Erythroblast (primary cell): ENCODE data around the gene CCDC102B.
"Not testable (repeated sequence)": the region's sequence is repeated elsewhere in the genome, so short reads cannot be mapped to it uniquely, and the experiment has no call there.

ENCODE experiments used
- DNase-seq, 2 experiments: peaks; one replicate each; lab custom pipeline; 2025; lab: John Stamatoyannopoulos, UW
- GATA1 ChIP-seq: IDR thresholded peaks from 2 replicates; pipeline ENCODE4 v1.6.1; 2011; ENCODE audit warnings: low read depth, mild to moderate bottlenecking, control low read depth, low read length, moderate library complexity
- POLR2A ChIP-seq: IDR thresholded peaks from 2 replicates; pipeline ENCODE4 v1.6.1; 2011; ENCODE audit warnings: mild to moderate bottlenecking, low read length

The CCDC102B gene

GRCh38 chr18:68897286-68897685 is 99.4 kb downstream of the CCDC102B start:
- no peak for DNase-seq
- TF ChIP-seq GATA1 (no peak), POLR2A (no peak)

GRCh38 chr18:68909579-68909978 is 111.7 kb downstream of the CCDC102B start:
- no peak for DNase-seq
- no peak for TF ChIP-seq GATA1
- no peak for TF ChIP-seq POLR2A

GRCh38 chr18:68915061-68915460 is 117.2 kb downstream of the CCDC102B start:
- TF ChIP-seq POLR2A (no peak), GATA1 (no peak)
- DNase-seq = no peak

- no peak for TF ChIP-seq GATA1
- no peak for TF ChIP-seq POLR2A
- no peak for DNase-seq
Observed at GRCh38 chr18:68916734-68917133, 118.9 kb downstream of the CCDC102B start.

- no peak for TF ChIP-seq GATA1
- TF ChIP-seq POLR2A = no peak
Observed at GRCh38 chr18:68918216-68918615, 120.3 kb downstream of the CCDC102B start.

GRCh38 chr18:68919900-68920299 is 122.0 kb downstream of the CCDC102B start:
- DNase-seq = no peak
- no peak for TF ChIP-seq POLR2A
- no peak for TF ChIP-seq GATA1

More at GRCh38 chr18:68918216-68918615, 120.3 kb downstream of the CCDC102B start:
- no peak for DNase-seq

- TF ChIP-seq POLR2A (no peak), GATA1 (no peak)
- no peak for DNase-seq
Observed at GRCh38 chr18:68922392-68922791, 124.5 kb downstream of the CCDC102B start.

GRCh38 chr18:68925268-68925667 is 127.4 kb downstream of the CCDC102B start:
- TF ChIP-seq GATA1 (no peak), POLR2A (no peak)
- DNase-seq = peak in 1 of 2 experiments; percentile 9

- DNase-seq = no peak
- no peak for TF ChIP-seq POLR2A
- TF ChIP-seq GATA1 = no peak
Observed at GRCh38 chr18:68928762-68929675, 131.1 kb downstream of the CCDC102B start.

- no peak for DNase-seq
- TF ChIP-seq GATA1 (no peak), POLR2A (no peak)
Observed at GRCh38 chr18:68935686-68936085, 137.8 kb downstream of the CCDC102B start.

GRCh38 chr18:68937029-68937599 is 139.2 kb downstream of the CCDC102B start:
- no peak for DNase-seq
- TF ChIP-seq GATA1 (no peak), POLR2A (no peak)

- DNase-seq = no peak
- no peak for TF ChIP-seq GATA1
- TF ChIP-seq POLR2A = no peak
Observed at GRCh38 chr18:68940039-68940438, 142.2 kb downstream of the CCDC102B start.

GRCh38 chr18:68940754-68941153 is 142.9 kb downstream of the CCDC102B start:
- DNase-seq = no peak
- TF ChIP-seq POLR2A = no peak
- no peak for TF ChIP-seq GATA1

GRCh38 chr18:68942230-68942629 is 144.3 kb downstream of the CCDC102B start:
- DNase-seq = no peak
- TF ChIP-seq POLR2A (no peak), GATA1 (no peak)

- not testable (repeated sequence) for DNase-seq
Observed at GRCh38 chr18:68943861-68944260, 146.0 kb downstream of the CCDC102B start.
